Epithelial cell of esophagus (primary cell): ENCODE results near the gene RELL1.
A peak's percentile ranks its signal among the peaks of the same experiment; 100 is the strongest.

Experiments
- DNase-seq: peaks from one replicate; pipeline ENCODE4 v3.0.0; 2010; ENCODE audit warnings: low read depth
- H3K4me3 ChIP-seq: 2 replicates; pipeline ENCODE4 v1.5.1; 2011; ENCODE audit warnings: mild to moderate bottlenecking, low read length, control low read depth
- CTCF ChIP-seq: IDR thresholded peaks from 2 replicates; pipeline ENCODE4 v1.5.1; 2011; ENCODE audit warnings: low read depth, mild to moderate bottlenecking, low read length, control low read depth, inconsistent platforms; ENCODE audit not compliant: insufficient read depth; ENCODE audit errors: missing control alignments

The RELL1 gene

GRCh38 chr4:37693450-37694190 is 7.4 kb upstream of the RELL1 start:
- no peak for TF ChIP-seq CTCF
- DNase-seq: peak; percentile 92
- H3K4me3 ChIP-seq: no peak overlapping the region

GRCh38 chr4:37693030-37693429 is 6.9 kb upstream of the RELL1 start:
- TF ChIP-seq CTCF: no peak
- no peak overlapping the region for H3K4me3 ChIP-seq
- no peak for DNase-seq

- no peak for TF ChIP-seq CTCF
- no peak for DNase-seq
Measured at GRCh38 chr4:37690976-37691375, 4.8 kb upstream of the RELL1 start.

GRCh38 chr4:37689353-37690095 is 3.3 kb upstream of the RELL1 start:
- DNase-seq: no peak
- H3K4me3 ChIP-seq: no peak overlapping the region
- TF ChIP-seq CTCF: no peak

More at GRCh38 chr4:37690976-37691375, 4.8 kb upstream of the RELL1 start:
- H3K4me3 ChIP-seq: no peak overlapping the region

- no peak for TF ChIP-seq CTCF
- DNase-seq: no peak
- no peak overlapping the region for H3K4me3 ChIP-seq
Measured at GRCh38 chr4:37687681-37688080, 1.5 kb upstream of the RELL1 start.

- DNase-seq: no peak
- TF ChIP-seq CTCF: no peak
- peak overlapping the region; percentile 44 for H3K4me3 ChIP-seq
Measured at GRCh38 chr4:37687194-37687562, 1.0 kb upstream of the RELL1 start.
